ENCODE measurements around the gene TAB2.

TAB2 gene

GRCh38 chr6:149317644-149318571, at the start of gene TAB2:
Gene TAB2, plus strand, starts transcription at chr6:149317712. Its CDS starts 52,286 bp downstream, at chr6:149369998.
- DNase-seq, result peak; percentile 77

DNA sequence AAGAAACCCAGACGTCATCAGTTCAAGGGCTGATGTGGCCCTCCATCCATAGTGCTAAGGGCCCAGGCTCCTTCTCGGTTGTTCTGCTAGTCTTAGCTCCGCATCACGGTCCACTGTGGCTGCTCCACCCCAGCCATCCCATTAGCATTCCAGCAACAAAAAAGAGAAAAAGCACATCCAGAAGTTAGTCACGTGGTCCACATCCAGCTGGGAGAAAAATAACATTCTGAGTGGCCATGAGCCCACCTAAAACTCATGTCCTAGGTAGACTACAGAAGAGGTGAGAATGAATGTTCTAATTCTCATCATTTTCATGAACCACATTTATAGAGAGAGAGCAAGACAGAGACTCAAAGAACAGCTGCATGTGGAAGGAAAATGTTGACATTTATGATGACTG, 49.4 kb upstream of the TAB2 start:
- DNase-seq, result no peak

DNA sequence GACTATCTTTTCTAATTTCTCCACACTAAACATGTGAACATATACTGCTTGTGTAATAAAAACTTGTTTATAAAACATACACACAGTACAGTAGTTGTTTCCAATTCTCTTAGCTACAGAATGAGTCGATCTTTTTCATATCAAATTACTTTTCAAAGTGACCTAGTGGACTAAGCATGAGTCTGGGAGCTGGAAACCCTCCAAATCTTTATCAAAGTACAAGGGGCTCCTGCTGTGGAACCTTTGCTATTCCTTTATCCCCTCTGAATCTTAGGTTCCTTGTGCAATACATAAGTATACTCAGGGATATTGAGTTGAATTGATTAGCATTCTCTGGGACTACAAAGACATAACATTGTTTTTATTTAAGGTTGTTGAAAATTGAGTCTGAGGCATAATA, 48.7 kb upstream of the TAB2 start:
- DNase-seq, result no peak

- no peak for DNase-seq
Observed at GRCh38 chr6:149270616-149271015, 46.9 kb upstream of the TAB2 start.

- DNase-seq, result peak; percentile 67
Observed at GRCh38 chr6:149271348-149272340, 45.9 kb upstream of the TAB2 start.

DNA sequence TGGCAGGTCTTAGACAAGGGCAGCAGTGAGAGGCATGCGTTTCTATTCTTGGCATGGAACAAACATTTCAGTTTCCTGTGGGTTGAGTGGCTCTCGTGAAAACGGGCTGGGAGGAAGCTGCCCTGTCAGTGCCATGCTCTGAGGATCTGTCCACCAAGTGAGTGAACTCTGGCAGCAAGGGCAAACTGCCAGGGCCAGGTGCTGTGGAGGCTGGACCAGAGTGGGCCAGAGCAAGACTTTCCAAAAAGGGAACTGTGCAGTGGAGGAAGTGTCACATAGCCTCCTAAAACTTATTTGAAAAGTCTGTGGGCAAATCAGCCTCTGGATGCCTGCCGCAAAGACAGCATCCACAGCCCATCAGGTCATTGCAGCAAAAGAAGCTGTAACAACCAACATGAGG, 44.2 kb upstream of the TAB2 start:
- DNase-seq, result no peak

- DNase-seq, result no peak
Observed at GRCh38 chr6:149275621-149276020, 41.9 kb upstream of the TAB2 start.

DNA sequence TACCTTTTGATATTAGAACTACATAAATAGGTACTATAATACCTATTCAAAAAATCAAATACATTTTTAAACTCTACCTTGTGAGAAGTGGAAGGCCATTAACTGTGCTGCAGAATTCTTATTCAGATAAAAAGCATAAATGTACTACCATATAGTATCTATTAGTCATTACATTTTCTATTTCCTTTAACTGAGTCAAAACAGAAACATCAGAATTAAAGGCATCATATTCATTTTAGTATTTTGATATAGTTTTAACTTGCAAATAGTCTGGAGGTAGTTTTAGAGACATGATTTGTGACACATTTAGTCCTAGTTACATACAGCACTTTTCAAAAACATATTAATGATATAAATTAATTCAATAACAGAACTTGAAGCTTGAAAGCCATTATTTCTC, 39.9 kb upstream of the TAB2 start:
- DNase-seq, result no peak

DNA sequence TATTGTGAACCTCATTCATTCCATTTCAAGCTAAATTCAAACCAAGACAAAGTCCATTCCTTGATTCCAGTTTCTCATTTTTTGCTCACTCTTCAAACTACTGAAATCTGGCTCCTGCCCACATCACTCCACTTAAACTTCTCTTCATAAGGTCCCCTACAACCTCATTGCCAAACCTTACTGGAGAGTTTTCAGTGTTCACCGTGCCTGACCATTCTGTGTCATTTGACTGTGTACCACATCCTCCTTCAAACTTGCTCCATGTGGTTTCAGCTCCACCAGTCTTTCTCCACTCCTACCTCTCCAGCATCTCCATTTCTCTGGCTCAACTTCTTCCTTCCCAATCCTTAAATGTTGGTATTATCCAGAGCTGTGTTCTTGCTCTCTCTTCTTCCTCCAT, 38.5 kb upstream of the TAB2 start:
- no peak for DNase-seq

- no peak for DNase-seq
Observed at GRCh38 chr6:149284904-149285303, 32.6 kb upstream of the TAB2 start.

GRCh38 chr6:149285626-149286025, 31.9 kb upstream of the TAB2 start:
- no peak for DNase-seq

GRCh38 chr6:149286905-149287304, 30.6 kb upstream of the TAB2 start:
- DNase-seq, result peak; percentile 65

DNA sequence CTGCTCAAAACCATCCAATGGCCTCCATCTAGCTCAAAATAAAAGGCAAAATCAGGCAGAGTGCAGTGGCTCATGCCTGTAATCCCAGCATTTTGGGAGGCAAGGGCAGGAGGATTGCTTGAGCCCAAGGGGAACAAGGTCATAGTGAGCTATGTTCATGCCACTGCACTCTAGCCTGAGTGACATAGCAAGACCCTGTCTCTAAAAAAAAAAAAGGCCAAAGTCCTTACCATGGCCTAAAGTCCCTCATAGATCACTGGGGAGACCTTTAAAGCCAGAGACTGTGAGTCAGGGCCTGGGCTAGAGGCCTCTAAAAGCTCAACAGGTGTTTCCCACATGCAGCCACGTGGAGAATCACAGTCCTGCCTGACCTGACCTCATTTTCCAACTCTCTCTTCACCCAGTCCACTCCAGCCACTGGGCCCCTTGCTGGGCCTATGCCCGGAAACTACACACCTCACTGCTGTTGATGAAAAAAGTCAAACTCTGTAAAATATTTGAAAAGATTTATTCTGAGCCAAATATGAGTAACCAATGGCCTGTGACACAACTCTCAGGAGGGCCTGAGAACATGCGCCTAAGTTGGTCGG, 28.2 kb upstream of the TAB2 start:
- DNase-seq, result no peak

DNA sequence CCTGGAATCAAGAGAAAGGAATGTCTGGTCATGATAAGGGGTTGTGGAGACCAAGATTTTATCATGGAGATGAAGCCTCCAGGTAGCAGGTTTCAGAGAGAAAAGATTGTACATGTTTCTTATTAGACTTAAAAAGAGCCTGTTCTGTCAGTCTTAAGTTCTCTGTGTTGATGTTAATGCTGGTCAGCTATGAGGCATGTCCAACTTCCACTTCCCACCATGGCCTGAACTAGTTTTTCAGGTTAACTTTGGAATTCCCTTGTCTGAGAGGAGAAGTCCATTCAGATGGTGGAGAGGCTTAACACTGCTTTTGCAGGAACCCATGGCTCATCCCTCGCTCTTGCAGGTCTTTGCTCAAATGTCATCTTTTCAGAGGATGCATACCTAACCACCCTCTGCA, 27.5 kb upstream of the TAB2 start:
- DNase-seq, result no peak

DNA sequence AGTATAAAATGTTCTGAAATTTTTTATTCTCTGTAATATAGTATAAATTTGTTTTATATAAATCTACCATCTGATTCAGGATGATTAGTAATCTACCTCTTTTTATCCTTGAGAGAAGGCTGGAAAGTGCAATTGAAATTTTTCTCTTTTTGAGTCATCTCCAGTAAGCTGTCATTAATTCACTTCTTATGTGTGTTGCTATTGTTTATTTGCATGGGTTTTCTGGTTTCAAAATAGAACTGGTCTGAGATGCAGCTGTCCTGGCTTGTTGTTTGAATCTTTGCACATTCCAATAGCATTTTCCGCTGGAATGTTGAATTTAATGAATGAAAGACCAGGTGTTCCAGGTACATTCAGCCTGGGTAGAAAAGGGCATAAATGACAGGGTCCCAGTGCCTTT, 24.3 kb upstream of the TAB2 start:
- DNase-seq, result no peak

DNA sequence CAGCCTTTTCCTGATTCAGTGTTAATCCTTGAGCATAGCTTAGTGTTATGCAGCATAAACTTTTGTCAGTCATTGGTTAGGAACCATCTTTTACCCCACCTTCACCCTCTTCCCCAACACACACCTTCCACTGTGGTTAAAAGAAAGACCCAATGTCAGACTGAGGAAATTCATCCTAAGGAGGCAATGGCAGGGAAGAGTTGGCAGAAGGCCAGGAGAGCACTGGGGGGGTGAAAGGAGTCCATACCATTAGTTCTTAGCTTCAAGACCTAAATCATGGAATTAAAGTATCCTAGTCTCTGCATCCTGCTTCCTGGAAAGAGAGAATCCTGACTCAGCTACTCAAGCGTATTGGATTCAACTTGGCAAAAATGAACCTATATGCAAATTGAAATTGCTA, 16.9 kb upstream of the TAB2 start:
- DNase-seq, result no peak

GRCh38 chr6:149302723-149303122, 14.8 kb upstream of the TAB2 start:
- no peak for DNase-seq

DNA sequence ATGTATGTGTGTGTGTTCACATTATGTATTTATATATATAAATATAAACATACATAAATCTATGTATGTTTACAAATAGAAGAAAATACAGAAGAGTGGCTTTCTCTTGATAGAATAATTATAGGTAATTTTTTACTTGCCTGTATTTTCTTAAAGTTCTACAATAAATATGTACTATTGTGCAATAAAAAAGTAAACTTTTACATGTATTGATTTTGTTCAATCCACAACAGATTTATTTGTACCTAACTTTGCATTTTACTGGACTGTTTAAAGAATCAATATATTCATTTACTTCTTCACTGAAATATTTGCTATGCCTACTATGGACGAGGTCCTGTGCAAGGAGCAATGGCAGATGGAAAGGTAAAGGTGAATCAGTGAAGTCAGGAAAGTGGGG, 14.0 kb upstream of the TAB2 start:
- DNase-seq, result no peak

GRCh38 chr6:149305372-149305771, 12.1 kb upstream of the TAB2 start:
- DNase-seq, result no peak

DNA sequence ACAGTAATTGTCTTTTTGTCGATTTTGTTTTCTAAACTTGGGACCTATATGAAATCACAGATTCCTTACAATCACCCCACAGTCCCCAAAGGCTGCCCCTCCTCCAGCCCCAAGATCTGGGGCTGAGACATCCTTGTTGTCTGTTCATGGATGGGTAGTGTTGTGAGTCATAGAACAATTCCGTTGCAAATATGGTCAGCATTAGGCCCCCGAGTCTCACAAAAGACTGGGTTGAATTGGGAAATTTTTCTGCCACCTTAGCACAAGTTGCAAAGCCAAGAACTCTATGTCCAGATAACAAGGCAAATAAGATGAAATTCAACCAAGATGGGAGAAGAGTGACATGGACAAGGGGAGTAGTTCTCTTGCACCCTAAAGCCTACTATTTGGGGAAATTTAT, 10.5 kb upstream of the TAB2 start:
- DNase-seq, result no peak

DNA sequence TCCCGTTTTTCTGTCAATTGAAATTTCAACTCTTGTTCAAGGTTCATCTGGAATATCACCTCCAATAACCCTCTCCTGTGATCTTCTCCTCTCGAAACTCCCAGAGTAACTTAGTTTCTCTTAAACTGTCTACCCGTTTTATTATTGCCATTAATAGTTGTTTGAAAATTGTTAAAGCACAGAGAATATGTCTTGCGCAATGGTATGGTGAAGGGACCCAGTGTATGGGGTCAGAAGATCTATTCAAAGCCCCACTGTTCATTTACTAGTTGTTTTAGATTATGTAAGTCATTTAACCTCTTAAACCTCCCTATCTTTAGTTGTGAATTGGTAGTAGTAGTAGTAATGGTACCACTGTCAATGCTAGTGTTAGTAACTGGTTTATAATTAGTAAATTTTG, 6.2 kb upstream of the TAB2 start:
- no peak for DNase-seq

DNA sequence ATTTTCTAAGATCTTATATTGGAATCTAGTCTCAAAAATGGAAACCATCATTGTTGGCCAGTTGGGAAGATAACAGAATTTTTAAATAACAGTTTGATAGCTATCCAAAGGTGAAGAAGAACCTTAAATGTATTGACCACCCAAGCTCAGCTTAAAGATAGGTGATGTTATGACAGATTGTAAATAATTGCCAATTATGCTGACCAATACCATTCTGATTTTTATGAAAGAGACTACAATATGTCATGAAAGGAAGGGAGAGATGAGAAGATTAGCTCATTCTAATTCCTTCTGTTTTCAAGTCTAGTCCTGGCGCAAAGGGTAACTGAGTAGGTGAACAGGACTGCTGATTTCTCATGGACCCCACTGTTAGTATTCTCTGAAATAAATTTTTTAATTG, 5.7 kb upstream of the TAB2 start:
- DNase-seq, result no peak

- DNase-seq, result no peak
Observed at GRCh38 chr6:149313070-149313469, 4.4 kb upstream of the TAB2 start.

All from OCI-M1 (cell line).